ENCODE data around the gene RXFP2. TPM values are rescaled to one million over a fixed set of nuclear protein-coding genes. Genes with fewer than 3 reads are reported as not detected.

RXFP2 gene
- total RNA-seq (not detected), polyA plus RNA-seq (not detected)

- 86 to 88% methylated on average over 2 of the region's 2 CpGs for WGBS, 2 donors
- Histone ChIP-seq H3K36me3 (no peaks in the 10 kb centered on the region), H3K27me3 (no peaks in the 10 kb centered on the region), H3K4me3 (no peak within 1 kb of the TSS), H3K27ac (no peak within 1 kb of the TSS), H3K9me3 (no peaks in the 10 kb centered on the region), H3K4me1 (no peaks in the 10 kb centered on the region)
- TF ChIP-seq POLR2AphosphoS5 (IDR thresholded peaks at IDR 0.05) (no peak), CTCF (IDR thresholded peaks at IDR 0.05) (no peak), POLR2A (IDR thresholded peaks at IDR 0.05) (no peak), EP300 (IDR thresholded peaks at IDR 0.05) (no peak)
- DNase-seq, result no peak
- intact Hi-C loops (cut with DNase I), result no loop called here
Measured at GRCh38 chr13:31739226-31739625, at the start of gene RXFP2. TSS of gene RXFP2 (plus strand) at chr13:31739526. CDS start at chr13:31739613, 87 bp downstream.

- no peaks in the 10 kb centered on the region for H3K36me3 ChIP-seq
- TF ChIP-seq POLR2A (IDR thresholded peaks at IDR 0.05), result no peak
- TF ChIP-seq CTCF (IDR thresholded peaks at IDR 0.05), result no peak
- TF ChIP-seq EP300 (IDR thresholded peaks at IDR 0.05), result no peak
- no peak for TF ChIP-seq POLR2AphosphoS5 (IDR thresholded peaks at IDR 0.05)
- no peak overlapping the region for H3K27ac ChIP-seq
- no peaks in the 10 kb centered on the region for H3K4me1 ChIP-seq
- H3K27me3 ChIP-seq, result no peaks in the 10 kb centered on the region
- H3K4me3 ChIP-seq, result no peak overlapping the region
- 0 to 2% methylated on average over 1 of the region's 1 CpG for WGBS, 2 donors
- intact Hi-C loops (cut with DNase I), result no loop called here
- DNase-seq, result no peak
- peaks cover 0 to 4% (median 0%) of the 10 kb centered on the region in 4 donors for H3K9me3 ChIP-seq
Measured at GRCh38 chr13:31697290-31697689, 42.0 kb upstream of the RXFP2 start.

GRCh38 chr13:31699650-31700049 is 39.7 kb upstream of the RXFP2 start:
- TF ChIP-seq POLR2AphosphoS5 (IDR thresholded peaks at IDR 0.05) (no peak), POLR2A (IDR thresholded peaks at IDR 0.05) (no peak), EP300 (IDR thresholded peaks at IDR 0.05) (no peak), CTCF (IDR thresholded peaks at IDR 0.05) (no peak)
- DNase-seq, result no peak
- 48 to 53% methylated on average over 3 of the region's 3 CpGs for WGBS, 2 donors
- Histone ChIP-seq H3K36me3 (no peaks in the 10 kb centered on the region), H3K27me3 (no peaks in the 10 kb centered on the region), H3K4me1 (no peaks in the 10 kb centered on the region), H3K4me3 (no peak overlapping the region), H3K9me3 (peaks cover 0 to 4% (median 0%) of the 10 kb centered on the region in 4 donors), H3K27ac (no peak overlapping the region)
- intact Hi-C loops (cut with DNase I), result no loop called here

- Histone ChIP-seq H3K36me3 (no peaks in the 10 kb centered on the region), H3K9me3 (no peaks in the 10 kb centered on the region), H3K4me3 (no peak overlapping the region), H3K27ac (no peak overlapping the region), H3K4me1 (no peaks in the 10 kb centered on the region), H3K27me3 (no peaks in the 10 kb centered on the region)
- TF ChIP-seq EP300 (IDR thresholded peaks at IDR 0.05) (no peak), POLR2A (IDR thresholded peaks at IDR 0.05) (no peak), POLR2AphosphoS5 (IDR thresholded peaks at IDR 0.05) (no peak), CTCF (IDR thresholded peaks at IDR 0.05) (no peak)
- WGBS, 2 donors, result 90 to 91% methylated on average over 3 of the region's 3 CpGs
- no peak for DNase-seq
- intact Hi-C loops (cut with DNase I), result no loop called here
Measured at GRCh38 chr13:31703780-31704179, 35.5 kb upstream of the RXFP2 start.

GRCh38 chr13:31706105-31706504 is 33.2 kb upstream of the RXFP2 start:
- no peak overlapping the region for H3K27ac ChIP-seq
- no peaks in the 10 kb centered on the region for H3K4me1 ChIP-seq
- no peaks in the 10 kb centered on the region for H3K27me3 ChIP-seq
- 73 to 83% methylated on average over 1 of the region's 1 CpG for WGBS, 2 donors
- H3K4me3 ChIP-seq, result no peak overlapping the region
- DNase-seq, result no peak
- intact Hi-C loops (cut with DNase I), result no loop called here
- H3K9me3 ChIP-seq, result peaks cover 0 to 2% (median 0%) of the 10 kb centered on the region in 4 donors
- no peaks in the 10 kb centered on the region for H3K36me3 ChIP-seq
- TF ChIP-seq EP300 (IDR thresholded peaks at IDR 0.05) (no peak), POLR2A (IDR thresholded peaks at IDR 0.05) (no peak), CTCF (IDR thresholded peaks at IDR 0.05) (no peak), POLR2AphosphoS5 (IDR thresholded peaks at IDR 0.05) (no peak)
